CD14-positive monocyte (primary cell): ENCODE measurements around the gene PPP1CC. TPM values are rescaled to one million over a fixed set of nuclear protein-coding genes. Genes with fewer than 3 reads are reported as not detected.
A peak's percentile ranks its signal among the peaks of the same experiment; 100 is the strongest.

Experiments
- DNase-seq, 3 donors: peaks; one replicate each; pipeline ENCODE4 v3.0.0-alpha.2; 2011 to 2022
- H2AFZ ChIP-seq: 2 replicates; pipeline ENCODE4 v1.6.0; 2012; ENCODE audit warnings: mild to moderate bottlenecking, low read depth, low read length, inconsistent platforms; ENCODE audit not compliant: insufficient read depth, poor library complexity, severe bottlenecking
- H3K27ac ChIP-seq, 2 donors: 1 replicate in 1 of 2; 2 replicates in 1 of 2; pipeline ENCODE4 v1.5.1; 2012 to 2013; ENCODE audit warnings: low read length in 2 of 2, control low read depth in 1 of 2, inconsistent platforms in 1 of 2, low read depth in 1 of 2, mild to moderate bottlenecking in 1 of 2
- H3K27me3 ChIP-seq, 2 donors: one replicate each; pipeline versions ENCODE4 v1.6.0 to v1.6.1; 2011 to 2013; ENCODE audit warnings: low read length in 2 of 2; ENCODE audit not compliant: control insufficient read depth in 2 of 2, insufficient read depth in 2 of 2
- H3K36me3 ChIP-seq, 2 donors: replicated peaks in 1 of 2; 1 replicate in 1 of 2; 2 replicates in 1 of 2; pipeline versions ENCODE4 v1.5.1 to v1.6.1; 2012 to 2013; ENCODE audit warnings: low read length in 2 of 2, control low read depth in 1 of 2, inconsistent platforms in 1 of 2, mild to moderate bottlenecking in 1 of 2; ENCODE audit not compliant: insufficient read depth in 2 of 2, control insufficient read depth in 1 of 2
- H3K4me1 ChIP-seq, 2 donors: 1 replicate in 1 of 2; 2 replicates in 1 of 2; pipeline versions ENCODE4 v1.5.1 to v1.6.1; 2012 to 2013; ENCODE audit warnings: low read length in 2 of 2, control low read depth in 1 of 2, inconsistent platforms in 1 of 2, mild to moderate bottlenecking in 1 of 2, moderate library complexity in 1 of 2; ENCODE audit not compliant: insufficient read depth in 2 of 2, control insufficient read depth in 1 of 2
- H3K4me2 ChIP-seq: replicated peaks from 2 replicates; pipeline ENCODE3; 2012; ENCODE audit warnings: low read length, moderate library complexity, mild to moderate bottlenecking; ENCODE audit not compliant: poor library complexity, severe bottlenecking; ENCODE audit errors: extremely low read depth
- H3K4me3 ChIP-seq, 3 experiments: fragments of 200-600 bp in 1 of 3; sonication (generic) in 1 of 3; replicated peaks in 1 of 3; 1 replicate in 2 of 3; 2 replicates in 1 of 3; pipeline ENCODE4 v1.5.1; 2011 to 2013; ENCODE audit warnings: low read length in 3 of 3, mild to moderate bottlenecking in 3 of 3, control low read depth in 2 of 3, low read depth in 2 of 3, inconsistent platforms in 1 of 3, moderate library complexity in 1 of 3
- H3K79me2 ChIP-seq: 2 replicates; pipeline ENCODE4 v1.6.0; 2012; ENCODE audit warnings: mild to moderate bottlenecking, control low read depth, inconsistent platforms, low read length, moderate library complexity; ENCODE audit not compliant: insufficient read depth
- H3K9ac ChIP-seq: 2 replicates; pipeline ENCODE4 v1.6.0; 2017; ENCODE audit warnings: low read length, mild to moderate bottlenecking; ENCODE audit not compliant: insufficient read depth, poor library complexity, severe bottlenecking
- H3K9me3 ChIP-seq, 2 donors: replicated peaks in 1 of 2; 1 replicate in 1 of 2; 2 replicates in 1 of 2; pipeline versions ENCODE4 v1.5.1 to v1.6.1; 2012 to 2013; ENCODE audit warnings: low read length in 2 of 2, control low read depth in 1 of 2; ENCODE audit not compliant: control insufficient read depth in 1 of 2, insufficient read depth in 1 of 2
- H4K20me1 ChIP-seq: 2 replicates; pipeline ENCODE4 v1.6.0; 2012; ENCODE audit warnings: mild to moderate bottlenecking, low read length, control low read depth, moderate library complexity; ENCODE audit not compliant: insufficient read depth
- H3K27ac Mint-ChIP-seq, 7 donors: one replicate each; pipeline ENCODE4 v1.8.0; 2020; ENCODE audit warnings: mild to moderate bottlenecking in 7 of 7, mixed read lengths in 7 of 7, moderate library complexity in 6 of 7, inconsistent platforms in 2 of 7
- H3K27me3 Mint-ChIP-seq, 3 donors: one replicate each; pipeline ENCODE4 v1.8.0; 2021 to 2022; ENCODE audit warnings: low read depth in 3 of 3, mild to moderate bottlenecking in 3 of 3, mixed read lengths in 3 of 3, moderate library complexity in 3 of 3, inconsistent platforms in 1 of 3
- H3K36me3 Mint-ChIP-seq, 2 donors: one replicate each; pipeline ENCODE4 v1.8.0; 2020; ENCODE audit warnings: mixed read lengths in 2 of 2, inconsistent platforms in 1 of 2, mild to moderate bottlenecking in 1 of 2
- H3K4me1 Mint-ChIP-seq: one replicate; pipeline ENCODE4 v1.8.0; 2020; ENCODE audit warnings: mild to moderate bottlenecking, mixed read lengths
- H3K4me3 Mint-ChIP-seq, 2 donors: one replicate each; pipeline ENCODE4 v1.8.0; 2020; ENCODE audit warnings: mild to moderate bottlenecking in 2 of 2, mixed read lengths in 2 of 2, moderate library complexity in 1 of 2
- H3K9me3 Mint-ChIP-seq, 7 donors: one replicate each; pipeline ENCODE4 v1.8.0; 2020 to 2022; ENCODE audit warnings: mixed read lengths in 7 of 7, mild to moderate bottlenecking in 6 of 7, moderate library complexity in 6 of 7, inconsistent platforms in 2 of 7
- CTCF ChIP-seq: fragments of 200-600 bp; IDR thresholded peaks from one replicate; pipeline ENCODE4 v1.8.0; 2022; ENCODE audit warnings: antibody characterized with exemption, mild to moderate bottlenecking
- whole genome bisulfite sequencing: methylation state at CpG from one replicate; pipeline ENCODE4 v1.1.5; 2013; ENCODE audit warnings: missing lambda C conversion rate; ENCODE audit not compliant: insufficient coverage; 5-methylcytosine and 5-hydroxymethylcytosine counted together
- intact Hi-C, 2 donors: fragments of 100-400 bp; cut with micrococcal nuclease; formaldehyde crosslinking; loops; one replicate each; pipeline versions ENCODE4 v1.15.0 to v1.15.1; 2023
- polyA plus RNA-seq, 3 donors: library from polyadenylated mRNA; depleted of rRNA in 1 of 3; unstranded in 2 of 3; stranded (reverse) in 1 of 3; fragments of 300-500 nt in 2 of 3; fragments of >200 nt in 1 of 3; fragmentation: Illumina TruSeq in 2 of 3; gene quantifications; 1 replicate in 2 of 3; 2 replicates in 1 of 3; pipeline ENCODE4 v1.2.3, GENCODE V29; 2012 to 2021

Gene PPP1CC
- polyA plus RNA-seq, 3 donors = 63.2 to 139 (median 128) TPM

- H3K9me3 Mint-ChIP-seq = peaks cover 0 to 3% (median 0%) of the 10 kb centered on the region in 7 donors
- peaks cover 5 to 7% of the 10 kb centered on the region in 2 donors for H3K36me3 Mint-ChIP-seq
- peak overlapping the region; percentile 99 to 100 for H3K4me3 Mint-ChIP-seq
- peaks cover 55% of the 10 kb centered on the region for H4K20me1 ChIP-seq
- no peaks in the 10 kb centered on the region for H3K27me3 ChIP-seq
- WGBS = 0% methylated on average over 6 of the region's 14 CpGs
- peak overlapping the region; percentile 85 for H2AFZ ChIP-seq
- no peaks in the 10 kb centered on the region for H3K9me3 ChIP-seq
- H3K27me3 Mint-ChIP-seq = peaks cover 0 to 5% (median 2%) of the 10 kb centered on the region in 3 donors
- peaks cover 27 to 45% of the 10 kb centered on the region in 2 donors for H3K4me1 ChIP-seq
- peaks cover 0 to 5% of the 10 kb centered on the region in 2 donors for H3K36me3 ChIP-seq
- peak overlapping the region; percentile 85 for H3K4me2 ChIP-seq
- H3K4me1 Mint-ChIP-seq = peaks cover 52% of the 10 kb centered on the region
- no peak for TF ChIP-seq CTCF
- peak overlapping the region; percentile 31 to 87 for H3K27ac ChIP-seq
- peak; percentile 20 to 58 (median 53) for DNase-seq
- peak overlapping the region; percentile 92 to 95 (median 95) for H3K4me3 ChIP-seq
- peak overlapping the region; percentile 92 to 96 (median 94) for H3K27ac Mint-ChIP-seq
- H3K79me2 ChIP-seq = peaks cover 61% of the 10 kb centered on the region
- peak overlapping the region; percentile 85 for H3K9ac ChIP-seq
- intact Hi-C loops = loop anchor here in 1 of 2 donors (5.0 kb wide), 1 partner anchor 49 kb away; no protein-coding TSS in a partner anchor
Measured at GRCh38 chr12:110741341-110742095, 1.2 kb downstream of the PPP1CC start.

- Mint-ChIP-seq H3K4me3 (no peak overlapping the region), H3K27me3 (peaks cover 0 to 5% (median 2%) of the 10 kb centered on the region in 3 donors), H3K4me1 (peaks cover 51% of the 10 kb centered on the region), H3K27ac (peak overlapping the region in 2 of 7 donors; percentile 15 to 66), H3K36me3 (peaks cover 15 to 21% of the 10 kb centered on the region in 2 donors), H3K9me3 (peaks cover 0 to 3% (median 0%) of the 10 kb centered on the region in 7 donors)
- Histone ChIP-seq H3K4me3 (peak overlapping the region in 1 of 3 experiments; percentile 9), H4K20me1 (peaks cover 71% of the 10 kb centered on the region), H3K27me3 (no peaks in the 10 kb centered on the region), H2AFZ (no peak overlapping the region), H3K4me1 (peaks cover 27 to 45% of the 10 kb centered on the region in 2 donors), H3K36me3 (peaks cover 0 to 21% of the 10 kb centered on the region in 2 donors), H3K4me2 (peak overlapping the region; percentile 14), H3K79me2 (peaks cover 77% of the 10 kb centered on the region), H3K27ac (peak overlapping the region in 1 of 2 donors; percentile 27), H3K9me3 (no peaks in the 10 kb centered on the region), H3K9ac (no peak overlapping the region)
- WGBS = no CpG with 5 or more reads among the region's 3 CpGs
- TF ChIP-seq CTCF = no peak
- intact Hi-C loops = loop anchor here in 1 of 2 donors (5.0 kb wide), 1 partner anchor 48 kb away; no protein-coding TSS in a partner anchor
- no peak for DNase-seq
Measured at GRCh38 chr12:110739894-110740293, 2.8 kb downstream of the PPP1CC start.
